ENCODE data around the gene NRTN. TPM values are rescaled to one million over a fixed set of nuclear protein-coding genes. Genes with fewer than 3 reads are reported as not detected.

Gene NRTN
- total and polyA plus RNA-seq, 2 of the 13 experiments (the other 11 are each of a cell fraction or from before 2014, with no cell fraction given) = 4.1 to 5.3 TPM

- no peak for TF ChIP-seq HNRNPL (IDR thresholded peaks at IDR 0.05; ENCODE audit: low read depth, low read length)
- no peak for TF ChIP-seq RFX5 (IDR thresholded peaks at IDR 0.05; ENCODE audit: low read depth, low read length)
- TF ChIP-seq MAF1 (CRISPR knock-in tag; IDR thresholded peaks at IDR 0.05; ENCODE audit: borderline replicate concordance) = no peak
- TF ChIP-seq ZNF224 (CRISPR knock-in tag; IDR thresholded peaks at IDR 0.05) = no peak
- TF ChIP-seq ZBTB7A (CRISPR knock-in tag; IDR thresholded peaks at IDR 0.05) = peak; percentile 13; the same call in 1 of the 2 replicates
- no peak for TF ChIP-seq KDM1A (CRISPR knock-in tag; IDR thresholded peaks at IDR 0.05)
- TF ChIP-seq ZNF180 (CRISPR knock-in tag; IDR thresholded peaks at IDR 0.05; ENCODE audit: borderline replicate concordance, low read depth) = no peak
- TF ChIP-seq SP5 (CRISPR knock-in tag; IDR thresholded peaks at IDR 0.05; ENCODE audit: borderline replicate concordance, low read depth) = no peak; the same call in 1 of the 2 replicates
- TF ChIP-seq ZNF510 (CRISPR knock-in tag; IDR thresholded peaks at IDR 0.05; ENCODE audit: low read depth) = no peak
- TF ChIP-seq ZBED4 (CRISPR knock-in tag; IDR thresholded peaks at IDR 0.05; ENCODE audit: borderline replicate concordance) = no peak
- TF ChIP-seq RARG (CRISPR knock-in tag; IDR thresholded peaks at IDR 0.05; ENCODE audit: low read depth) = no peak
- TF ChIP-seq ZNF335 (CRISPR knock-in tag; IDR thresholded peaks at IDR 0.05) = no peak
- TF ChIP-seq HNRNPK (IDR thresholded peaks at IDR 0.05; ENCODE audit: low read depth, low read length, poor library complexity, severe bottlenecking) = peak; percentile 44
- TF ChIP-seq, protein P1, sequence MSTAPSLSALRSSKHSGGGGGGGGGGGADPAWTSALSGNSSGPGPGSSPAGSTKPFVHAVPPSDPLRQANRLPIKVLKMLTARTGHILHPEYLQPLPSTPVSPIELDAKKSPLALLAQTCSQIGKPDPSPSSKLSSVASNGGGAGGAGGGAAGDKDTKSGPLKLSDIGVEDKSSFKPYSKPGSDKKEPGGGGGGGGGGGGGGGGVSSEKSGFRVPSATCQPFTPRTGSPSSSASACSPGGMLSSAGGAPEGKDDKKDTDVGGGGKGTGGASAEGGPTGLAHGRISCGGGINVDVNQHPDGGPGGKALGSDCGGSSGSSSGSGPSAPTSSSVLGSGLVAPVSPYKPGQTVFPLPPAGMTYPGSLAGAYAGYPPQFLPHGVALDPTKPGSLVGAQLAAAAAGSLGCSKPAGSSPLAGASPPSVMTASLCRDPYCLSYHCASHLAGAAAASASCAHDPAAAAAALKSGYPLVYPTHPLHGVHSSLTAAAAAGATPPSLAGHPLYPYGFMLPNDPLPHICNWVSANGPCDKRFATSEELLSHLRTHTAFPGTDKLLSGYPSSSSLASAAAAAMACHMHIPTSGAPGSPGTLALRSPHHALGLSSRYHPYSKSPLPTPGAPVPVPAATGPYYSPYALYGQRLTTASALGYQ (CRISPR knock-in tag; IDR thresholded peaks at IDR 0.05) = no peak
- no peak for TF ChIP-seq TOE1 (CRISPR knock-in tag; IDR thresholded peaks at IDR 0.05)
- TF ChIP-seq, protein P2, sequence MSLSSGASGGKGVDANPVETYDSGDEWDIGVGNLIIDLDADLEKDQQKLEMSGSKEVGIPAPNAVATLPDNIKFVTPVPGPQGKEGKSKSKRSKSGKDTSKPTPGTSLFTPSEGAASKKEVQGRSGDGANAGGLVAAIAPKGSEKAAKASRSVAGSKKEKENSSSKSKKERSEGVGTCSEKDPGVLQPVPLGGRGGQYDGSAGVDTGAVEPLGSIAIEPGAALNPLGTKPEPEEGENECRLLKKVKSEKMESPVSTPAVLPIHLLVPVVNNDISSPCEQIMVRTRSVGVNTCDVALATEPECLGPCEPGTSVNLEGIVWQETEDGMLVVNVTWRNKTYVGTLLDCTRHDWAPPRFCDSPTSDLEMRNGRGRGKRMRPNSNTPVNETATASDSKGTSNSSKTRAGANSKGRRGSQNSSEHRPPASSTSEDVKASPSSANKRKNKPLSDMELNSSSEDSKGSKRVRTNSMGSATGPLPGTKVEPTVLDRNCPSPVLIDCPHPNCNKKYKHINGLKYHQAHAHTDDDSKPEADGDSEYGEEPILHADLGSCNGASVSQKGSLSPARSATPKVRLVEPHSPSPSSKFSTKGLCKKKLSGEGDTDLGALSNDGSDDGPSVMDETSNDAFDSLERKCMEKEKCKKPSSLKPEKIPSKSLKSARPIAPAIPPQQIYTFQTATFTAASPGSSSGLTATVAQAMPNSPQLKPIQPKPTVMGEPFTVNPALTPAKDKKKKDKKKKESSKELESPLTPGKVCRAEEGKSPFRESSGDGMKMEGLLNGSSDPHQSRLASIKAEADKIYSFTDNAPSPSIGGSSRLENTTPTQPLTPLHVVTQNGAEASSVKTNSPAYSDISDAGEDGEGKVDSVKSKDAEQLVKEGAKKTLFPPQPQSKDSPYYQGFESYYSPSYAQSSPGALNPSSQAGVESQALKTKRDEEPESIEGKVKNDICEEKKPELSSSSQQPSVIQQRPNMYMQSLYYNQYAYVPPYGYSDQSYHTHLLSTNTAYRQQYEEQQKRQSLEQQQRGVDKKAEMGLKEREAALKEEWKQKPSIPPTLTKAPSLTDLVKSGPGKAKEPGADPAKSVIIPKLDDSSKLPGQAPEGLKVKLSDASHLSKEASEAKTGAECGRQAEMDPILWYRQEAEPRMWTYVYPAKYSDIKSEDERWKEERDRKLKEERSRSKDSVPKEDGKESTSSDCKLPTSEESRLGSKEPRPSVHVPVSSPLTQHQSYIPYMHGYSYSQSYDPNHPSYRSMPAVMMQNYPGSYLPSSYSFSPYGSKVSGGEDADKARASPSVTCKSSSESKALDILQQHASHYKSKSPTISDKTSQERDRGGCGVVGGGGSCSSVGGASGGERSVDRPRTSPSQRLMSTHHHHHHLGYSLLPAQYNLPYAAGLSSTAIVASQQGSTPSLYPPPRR (CRISPR knock-in tag; IDR thresholded peaks at IDR 0.05; ENCODE audit: borderline replicate concordance) = no peak
- no peak for TF ChIP-seq HCFC1 (IDR thresholded peaks at IDR 0.05; ENCODE audit: low read depth, low read length)
- TF ChIP-seq, protein P3, sequence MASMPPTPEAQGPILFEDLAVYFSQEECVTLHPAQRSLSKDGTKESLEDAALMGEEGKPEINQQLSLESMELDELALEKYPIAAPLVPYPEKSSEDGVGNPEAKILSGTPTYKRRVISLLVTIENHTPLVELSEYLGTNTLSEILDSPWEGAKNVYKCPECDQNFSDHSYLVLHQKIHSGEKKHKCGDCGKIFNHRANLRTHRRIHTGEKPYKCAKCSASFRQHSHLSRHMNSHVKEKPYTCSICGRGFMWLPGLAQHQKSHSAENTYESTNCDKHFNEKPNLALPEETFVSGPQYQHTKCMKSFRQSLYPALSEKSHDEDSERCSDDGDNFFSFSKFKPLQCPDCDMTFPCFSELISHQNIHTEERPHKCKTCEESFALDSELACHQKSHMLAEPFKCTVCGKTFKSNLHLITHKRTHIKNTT (CRISPR knock-in tag; IDR thresholded peaks at IDR 0.05) = no peak
Observed at GRCh38 chr19:5805462-5806132, 730 bp downstream of the NRTN start (continued).
